ENCODE measurements around the gene TAS2R20.

Gene TAS2R20

GRCh38 chr12:10994307-10994706, 3.8 kb downstream of the TAS2R20 start:
- no peak for TF ChIP-seq CTCF (conservative IDR thresholded peaks at IDR 0.05; ENCODE audit: low read depth, low read length)
- H3K4me3 ChIP-seq (IDR thresholded peaks at IDR 0.05; ENCODE audit: insufficient read depth, low read depth, low read length) = no peak overlapping the region
- no peaks in the 10 kb centered on the region for H4K20me1 ChIP-seq (ENCODE audit: insufficient read depth)
- H3K9ac ChIP-seq = no peak overlapping the region
- no peaks in the 10 kb centered on the region for H3K27me3 ChIP-seq (ENCODE audit: insufficient read depth, low read depth)
- H3K4me2 ChIP-seq = no peak overlapping the region
- no peaks in the 10 kb centered on the region for H3K4me1 ChIP-seq (ENCODE audit: low read depth, poor library complexity, severe bottlenecking)
- no peak overlapping the region for H2AFZ ChIP-seq (ENCODE audit: low read depth)
- no peak overlapping the region for H3K27ac ChIP-seq
- no peaks in the 10 kb centered on the region for H3K36me3 ChIP-seq (ENCODE audit: insufficient read depth)
- H3K79me2 ChIP-seq (ENCODE audit: insufficient read depth, low read depth) = no peaks in the 10 kb centered on the region

GRCh38 chr12:10989107-10989506, 9.0 kb downstream of the TAS2R20 start:
- Histone ChIP-seq H3K36me3 (ENCODE audit: insufficient read depth) (no peaks in the 10 kb centered on the region), H3K4me3 (IDR thresholded peaks at IDR 0.05; ENCODE audit: insufficient read depth, low read depth, low read length) (no peak overlapping the region), H3K79me2 (ENCODE audit: insufficient read depth, low read depth) (no peaks in the 10 kb centered on the region), H3K27ac (no peak overlapping the region), H3K4me1 (ENCODE audit: low read depth, poor library complexity, severe bottlenecking) (no peaks in the 10 kb centered on the region), H4K20me1 (ENCODE audit: insufficient read depth) (no peaks in the 10 kb centered on the region), H2AFZ (ENCODE audit: low read depth) (no peak overlapping the region), H3K27me3 (ENCODE audit: insufficient read depth, low read depth) (no peaks in the 10 kb centered on the region), H3K9ac (no peak overlapping the region), H3K4me2 (no peak overlapping the region)
- no peak for TF ChIP-seq CTCF (conservative IDR thresholded peaks at IDR 0.05; ENCODE audit: low read depth, low read length)

- no peak within 1 kb of the TSS for H3K9ac ChIP-seq
- TF ChIP-seq CTCF (conservative IDR thresholded peaks at IDR 0.05; ENCODE audit: low read depth, low read length) = no peak
- H2AFZ ChIP-seq (ENCODE audit: low read depth) = no peak within 1 kb of the TSS
- no peak within 1 kb of the TSS for H3K27ac ChIP-seq
- H3K4me3 ChIP-seq (IDR thresholded peaks at IDR 0.05; ENCODE audit: insufficient read depth, low read depth, low read length) = no peak within 1 kb of the TSS
- no peaks in the 10 kb centered on the region for H3K79me2 ChIP-seq (ENCODE audit: insufficient read depth, low read depth)
- no peaks in the 10 kb centered on the region for H3K4me1 ChIP-seq (ENCODE audit: low read depth, poor library complexity, severe bottlenecking)
- no peaks in the 10 kb centered on the region for H3K27me3 ChIP-seq (ENCODE audit: insufficient read depth, low read depth)
- H3K36me3 ChIP-seq (ENCODE audit: insufficient read depth) = no peaks in the 10 kb centered on the region
- H3K4me2 ChIP-seq = no peak within 1 kb of the TSS
- H4K20me1 ChIP-seq (ENCODE audit: insufficient read depth) = no peaks in the 10 kb centered on the region
Measured at GRCh38 chr12:10986812-10987211, 11.3 kb downstream of the TAS2R20 start, which contains the start of gene TAS2R50. TSS of gene TAS2R50 (minus strand) at chr12:10986912. CDS start at chr12:10986860, 52 bp downstream.

GRCh38 chr12:10982244-10982643, 15.9 kb downstream of the TAS2R20 start:
- Histone ChIP-seq H3K4me2 (no peak overlapping the region), H3K27me3 (ENCODE audit: insufficient read depth, low read depth) (no peaks in the 10 kb centered on the region)

More at GRCh38 chr12:10982244-10982643, 15.9 kb downstream of the TAS2R20 start:
- no peak for TF ChIP-seq CTCF (conservative IDR thresholded peaks at IDR 0.05; ENCODE audit: low read depth, low read length)
- H3K27ac ChIP-seq = no peak overlapping the region
- H3K9ac ChIP-seq = no peak overlapping the region
- no peaks in the 10 kb centered on the region for H3K36me3 ChIP-seq (ENCODE audit: insufficient read depth)
- H3K79me2 ChIP-seq (ENCODE audit: insufficient read depth, low read depth) = no peaks in the 10 kb centered on the region
- H2AFZ ChIP-seq (ENCODE audit: low read depth) = no peak overlapping the region
- H3K4me1 ChIP-seq (ENCODE audit: low read depth, poor library complexity, severe bottlenecking) = no peaks in the 10 kb centered on the region
- H3K4me3 ChIP-seq (IDR thresholded peaks at IDR 0.05; ENCODE audit: insufficient read depth, low read depth, low read length) = no peak overlapping the region
- H4K20me1 ChIP-seq (ENCODE audit: insufficient read depth) = no peaks in the 10 kb centered on the region

Measured in KMS-11 (cell line).